HG02840 (cell line): Measurements from ENCODE around the gene TBCE.

ENCODE experiments used
- ATAC-seq: cut with Tn5 transposase; IDR thresholded peaks from one replicate; pipeline ENCODE4 v1.9.1; 2021; ENCODE audit warnings: mild to moderate bottlenecking, moderate library complexity, moderate number of reproducible peaks; ENCODE audit not compliant: unreplicated experiment, low FRiP score

Gene TBCE

DNA sequence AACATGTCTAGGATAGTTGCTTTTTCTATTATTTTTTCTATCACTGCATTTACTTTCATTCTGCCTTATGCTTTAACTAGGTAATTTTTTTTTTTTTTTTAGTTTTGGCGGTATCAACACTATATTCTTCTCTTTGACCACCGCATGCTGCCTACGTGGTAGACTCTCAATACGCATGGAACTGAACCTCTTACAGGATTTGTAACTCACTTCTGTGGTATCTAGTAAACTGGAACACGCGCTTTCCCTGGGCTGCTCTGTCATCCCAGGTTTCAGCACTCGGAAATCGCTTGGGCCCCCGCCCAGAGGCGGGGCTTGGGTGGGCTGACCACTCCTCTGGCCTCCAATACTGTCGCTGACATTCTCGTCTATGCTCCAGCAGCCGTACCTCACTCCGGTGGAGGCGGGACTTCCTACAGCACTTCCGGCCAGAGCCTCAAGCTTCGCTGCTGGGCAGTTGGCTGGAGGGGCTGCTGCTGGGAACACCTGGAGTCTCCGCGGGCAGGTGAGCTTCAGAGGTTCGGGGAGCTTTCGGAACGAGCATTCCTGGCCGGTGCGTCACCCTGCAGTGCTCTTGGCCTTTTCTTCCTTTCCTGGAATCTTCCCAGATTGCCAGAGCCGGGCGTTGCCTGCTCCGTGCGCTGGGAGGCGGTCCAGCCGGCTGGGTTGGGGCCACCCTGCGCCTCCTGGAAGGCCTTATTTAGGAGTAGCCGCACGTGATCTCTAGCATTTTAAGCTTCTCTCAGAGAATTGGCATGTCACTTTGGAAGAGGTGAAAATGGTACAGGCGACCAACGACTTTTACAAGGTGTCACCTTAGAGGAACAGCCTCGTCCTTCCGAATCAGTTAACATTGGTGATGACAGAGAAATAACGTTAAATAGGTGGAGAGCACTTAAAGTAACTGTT is at the start of gene TBCE:
Gene TBCE, plus strand, starts transcription at position 428 of the 909 bp plus-strand sequence. CDS start 12,623 bp downstream, outside the sequence.
- ATAC-seq, result peak; percentile 100

- ATAC-seq, result no peak
Measured at GRCh38 chr1:235319255-235319654, 48.0 kb upstream of the TBCE start.

DNA sequence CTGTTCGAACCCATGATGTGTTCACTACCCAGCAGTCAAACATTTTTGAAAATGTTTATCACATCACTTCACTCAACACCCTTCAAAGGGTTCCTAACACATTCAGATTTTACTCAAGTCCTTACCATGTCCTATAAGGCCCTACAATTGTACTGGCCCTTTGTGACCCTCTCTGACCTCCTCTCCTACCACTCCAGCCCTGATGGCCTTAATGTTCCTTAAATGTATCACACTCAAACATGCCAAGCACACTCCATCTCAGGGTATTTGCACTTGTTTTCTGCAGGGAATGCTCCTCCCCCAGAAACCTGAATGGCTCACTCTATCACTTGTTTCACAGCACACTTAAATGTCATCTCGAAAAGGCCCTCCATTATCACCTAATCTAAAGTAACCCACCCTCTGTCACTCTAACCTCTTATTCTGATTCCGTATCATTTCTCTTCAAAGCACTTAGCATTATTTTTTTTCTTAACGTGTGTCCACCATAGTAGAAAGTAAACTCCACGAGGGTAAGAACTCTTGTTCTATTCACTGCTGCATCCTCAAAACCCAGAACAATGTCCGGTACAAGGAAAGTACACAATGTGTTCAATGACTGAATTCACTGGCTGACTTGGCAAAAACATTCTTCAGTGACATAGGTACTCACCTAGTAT is 46.6 kb upstream of the TBCE start:
- ATAC-seq, result no peak

GRCh38 chr1:235324296-235324695 is 42.9 kb upstream of the TBCE start:
- no peak for ATAC-seq

DNA sequence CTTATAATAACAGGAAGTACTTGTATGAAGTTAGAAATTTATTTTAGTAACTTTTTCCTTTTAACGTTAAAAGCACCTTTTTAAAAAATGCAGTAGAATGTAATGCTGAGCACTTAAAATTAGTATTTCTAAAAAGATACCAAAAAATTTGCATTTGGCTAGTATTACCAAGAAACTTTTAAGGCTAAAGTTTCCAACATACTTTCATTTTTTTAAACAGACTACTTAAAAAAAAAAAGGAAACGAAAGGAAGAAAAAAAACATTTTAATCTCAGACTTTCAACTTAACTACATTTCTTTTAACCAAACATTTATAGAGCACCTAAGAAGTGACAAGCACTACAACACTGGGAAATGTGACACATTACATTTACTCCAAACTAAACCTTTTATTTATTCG is 42.1 kb upstream of the TBCE start:
- ATAC-seq, result no peak

- no peak for ATAC-seq
Measured at GRCh38 chr1:235325854-235326253, 41.4 kb upstream of the TBCE start.

DNA sequence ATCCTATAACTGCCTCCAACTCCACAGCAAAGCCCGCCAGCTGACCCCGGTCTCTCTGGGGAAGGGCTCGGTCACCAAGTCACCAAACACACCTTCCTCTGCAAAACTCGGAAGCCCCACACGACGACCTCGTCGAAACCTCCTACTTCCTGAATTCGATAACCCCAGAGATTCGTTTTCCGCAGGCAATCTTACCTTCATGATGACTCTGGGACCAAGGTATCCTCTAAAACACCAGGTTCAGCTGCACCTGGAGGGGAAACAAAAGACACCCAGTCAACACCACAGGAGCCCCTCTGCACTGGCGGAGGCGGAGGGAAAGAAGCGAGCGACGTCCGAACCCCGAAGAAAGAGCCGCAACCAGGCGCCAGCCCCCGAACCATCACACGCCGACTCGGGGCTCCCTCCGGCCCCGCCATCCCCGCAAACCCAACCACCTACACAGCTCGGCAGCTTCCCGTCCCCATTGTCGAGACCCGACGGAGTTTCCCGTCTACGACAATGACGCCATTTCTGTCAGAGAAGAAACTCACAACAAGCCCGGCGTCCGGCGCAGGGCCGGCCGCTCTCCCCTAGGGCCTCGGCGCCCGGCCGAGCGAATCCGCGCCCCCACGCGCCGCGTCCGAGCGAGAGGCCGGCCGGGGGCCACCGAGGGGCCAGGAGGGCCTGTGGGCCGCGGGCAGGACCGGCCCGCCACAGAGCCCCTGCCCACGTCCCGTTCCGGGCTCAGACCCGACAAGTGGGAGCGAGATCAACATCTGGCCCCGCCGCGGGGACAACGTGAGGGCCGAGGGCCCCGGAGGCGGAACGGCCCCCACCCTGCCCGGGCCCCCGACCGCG is 40.3 kb upstream of the TBCE start:
- no peak for ATAC-seq

- peak; percentile 7 for ATAC-seq
Measured at GRCh38 chr1:235327559-235328270, 39.5 kb upstream of the TBCE start, which contains the start of gene ARID4B. TSS of gene ARID4B (minus strand) at chr1:235328179. CDS start at chr1:235326919, 1,260 bp downstream.

- ATAC-seq, result peak; percentile 72
Measured at GRCh38 chr1:235328271-235329138, 38.7 kb upstream of the TBCE start, which contains the start of gene GGPS1. TSS of gene GGPS1 (plus strand) at chr1:235328570. CDS start at chr1:235335265, 6,695 bp downstream.

DNA sequence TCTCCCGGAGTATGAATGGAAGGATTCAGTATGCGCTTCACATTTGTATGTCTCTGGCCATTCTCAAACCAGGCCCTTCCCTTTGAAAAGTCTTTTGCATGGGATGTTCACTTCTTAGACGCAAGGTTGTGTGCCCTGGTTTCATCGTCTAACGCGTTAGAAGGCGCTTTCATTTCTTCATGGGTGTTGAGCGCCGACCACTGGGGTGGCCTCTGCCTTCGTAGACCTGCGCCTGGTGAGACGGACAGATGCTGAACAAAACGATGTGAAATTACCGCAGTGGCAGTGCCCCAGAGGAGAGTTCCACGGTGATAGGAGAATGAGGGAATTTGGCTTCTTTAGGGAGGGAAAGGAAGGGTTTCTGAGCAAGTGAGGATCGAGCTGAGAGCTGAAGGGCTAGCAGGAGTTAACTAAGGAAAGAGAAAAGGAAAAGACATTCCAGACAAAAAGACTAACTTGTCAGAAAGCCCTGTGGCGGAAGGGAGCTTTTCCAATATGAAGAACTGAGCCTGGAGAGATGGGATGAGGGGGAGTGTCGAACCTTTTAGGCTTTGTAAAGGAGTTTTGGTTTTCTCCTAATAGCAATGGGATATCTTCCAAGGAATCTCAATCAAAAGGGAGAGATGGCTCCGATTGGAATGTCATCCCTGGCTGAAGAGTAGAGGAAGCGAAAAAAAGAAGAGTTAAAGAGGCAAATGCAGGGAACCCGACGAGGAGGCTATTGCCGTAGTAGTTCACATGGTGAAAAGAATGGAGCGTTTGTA is 37.9 kb upstream of the TBCE start:
- peak; percentile 14 for ATAC-seq

DNA sequence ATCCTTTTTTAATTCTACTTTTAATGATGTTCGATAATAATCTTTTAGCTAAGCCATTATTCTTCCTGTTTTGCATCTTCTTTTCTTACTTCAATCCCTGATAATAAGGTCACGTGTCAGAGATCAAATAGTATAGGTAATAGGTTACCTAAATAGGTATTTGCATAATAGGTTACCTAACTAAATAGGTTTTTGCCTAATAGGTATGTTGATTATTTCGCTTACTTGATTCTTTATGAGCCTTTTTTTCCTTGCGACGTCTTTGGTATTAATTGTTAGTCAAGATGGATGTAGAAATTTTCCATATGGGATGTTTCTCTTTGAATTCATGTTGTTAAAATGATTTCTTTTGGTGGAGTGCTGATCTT is 36.3 kb upstream of the TBCE start:
- no peak for ATAC-seq

GRCh38 chr1:235331401-235331800 is 35.8 kb upstream of the TBCE start:
- ATAC-seq, result no peak

DNA sequence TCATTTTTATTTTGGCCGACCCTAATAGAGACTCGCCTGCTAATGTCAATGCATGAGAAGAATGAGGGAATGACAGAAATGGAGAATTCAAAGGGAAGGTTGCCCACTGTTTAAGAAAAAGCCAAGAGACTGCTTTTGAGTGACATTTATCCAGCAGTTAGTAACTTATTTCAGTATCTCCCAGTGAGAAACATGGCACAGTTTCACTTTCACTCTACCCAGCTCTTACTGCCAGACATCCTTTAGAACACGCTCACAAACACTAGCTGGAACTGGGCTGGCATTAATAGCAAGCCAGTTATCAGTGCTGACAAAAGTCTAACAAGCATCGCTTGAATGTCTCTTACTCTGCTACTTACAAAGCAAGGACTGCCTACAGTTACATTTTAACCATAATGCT is 30.3 kb upstream of the TBCE start:
- no peak for ATAC-seq

GRCh38 chr1:235339746-235340145 is 27.5 kb upstream of the TBCE start:
- no peak for ATAC-seq

GRCh38 chr1:235341334-235341733 is 25.9 kb upstream of the TBCE start:
- no peak for ATAC-seq

DNA sequence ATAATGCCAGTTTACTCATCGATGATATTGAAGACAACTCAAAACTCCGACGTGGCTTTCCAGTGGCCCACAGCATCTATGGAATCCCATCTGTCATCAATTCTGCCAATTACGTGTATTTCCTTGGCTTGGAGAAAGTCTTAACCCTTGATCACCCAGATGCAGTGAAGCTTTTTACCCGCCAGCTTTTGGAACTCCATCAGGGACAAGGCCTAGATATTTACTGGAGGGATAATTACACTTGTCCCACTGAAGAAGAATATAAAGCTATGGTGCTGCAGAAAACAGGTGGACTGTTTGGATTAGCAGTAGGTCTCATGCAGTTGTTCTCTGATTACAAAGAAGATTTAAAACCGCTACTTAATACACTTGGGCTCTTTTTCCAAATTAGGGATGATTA is 25.2 kb upstream of the TBCE start:
- ATAC-seq, result no peak

GRCh38 chr1:235342471-235342870 is 24.8 kb upstream of the TBCE start:
- ATAC-seq, result no peak

DNA sequence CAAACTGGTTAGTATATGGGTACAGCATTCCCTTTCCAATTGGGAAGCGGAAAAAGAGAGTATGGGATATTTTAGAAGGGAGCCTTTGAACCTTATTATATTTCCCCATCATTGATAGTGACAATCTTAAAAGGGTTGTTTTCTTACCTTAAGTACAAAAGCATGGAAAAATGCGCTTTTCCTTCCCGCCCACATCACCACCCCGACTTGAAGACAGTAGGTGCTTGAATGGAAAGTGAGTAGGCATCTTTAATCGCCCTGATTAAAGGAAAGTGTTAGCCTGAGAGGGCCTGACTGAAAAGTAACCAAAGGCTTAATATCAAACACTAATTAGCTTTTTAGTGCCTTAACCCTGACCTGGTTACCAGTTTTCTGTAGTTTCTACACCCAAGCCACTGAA is 23.5 kb upstream of the TBCE start:
- no peak for ATAC-seq
